CD4-positive, alpha-beta memory T cell (primary cell): ENCODE results near the gene RALGPS2. TPM values are rescaled to one million over a fixed set of nuclear protein-coding genes. Genes with fewer than 3 reads are reported as not detected.

Source experiments
- CTCF ChIA-PET: fragments of 350-600 bp; sonication (Branson Sonifier 250); formaldehyde crosslinking; loops from one replicate; lab custom pipeline; 2021; ENCODE audit warnings: inconsistent platforms; ENCODE audit not compliant: partially characterized antibody; lab: Charles Lee
- POLR2A ChIA-PET: fragments of 350-600 bp; sonication (Branson Sonifier 250); formaldehyde crosslinking; loops from one replicate; lab custom pipeline; 2021; ENCODE audit not compliant: partially characterized antibody; lab: Charles Lee
- DNase-seq, 5 donors: peaks; one replicate each; pipeline versions ENCODE4 v3.0.0 to v3.0.0-alpha.2; 2020 to 2022; ENCODE audit warnings: mixed read lengths in 1 of 5
- H3K27ac ChIP-seq: one replicate; pipeline ENCODE4 v1.7.0; 2013; ENCODE audit warnings: low read depth, low read length
- H3K27me3 ChIP-seq: 2 replicates; pipeline ENCODE4 v1.7.0; 2013; ENCODE audit warnings: mild to moderate bottlenecking, low read length, moderate library complexity; ENCODE audit not compliant: insufficient read depth
- H3K36me3 ChIP-seq: 2 replicates; pipeline ENCODE4 v1.7.0; 2013; ENCODE audit warnings: mild to moderate bottlenecking, low read length, moderate library complexity; ENCODE audit not compliant: insufficient read depth
- H3K4me1 ChIP-seq: 2 replicates; pipeline ENCODE4 v1.7.0; 2013; ENCODE audit warnings: mild to moderate bottlenecking, low read length, moderate library complexity; ENCODE audit not compliant: insufficient read depth
- H3K4me3 ChIP-seq, 2 donors: one replicate each; pipeline ENCODE4 v1.7.0; 2013; ENCODE audit warnings: low read length in 2 of 2, mild to moderate bottlenecking in 1 of 2
- H3K9me3 ChIP-seq, 2 donors: one replicate each; pipeline ENCODE4 v1.7.0; 2013; ENCODE audit warnings: low read length in 2 of 2, control low read depth in 1 of 2; ENCODE audit not compliant: control insufficient read depth in 1 of 2
- H3K27ac Mint-ChIP-seq, 7 donors: one replicate each; pipeline ENCODE4 v1.8.0; 2020 to 2021; ENCODE audit warnings: mixed read lengths in 7 of 7, mild to moderate bottlenecking in 6 of 7, inconsistent platforms in 3 of 7, moderate library complexity in 3 of 7
- H3K27me3 Mint-ChIP-seq, 2 donors: one replicate each; pipeline ENCODE4 v1.8.0; 2020 to 2021; ENCODE audit warnings: mixed read lengths in 2 of 2
- H3K36me3 Mint-ChIP-seq, 2 donors: one replicate each; pipeline ENCODE4 v1.8.0; 2020 to 2021; ENCODE audit warnings: mixed read lengths in 2 of 2, inconsistent platforms in 1 of 2, mild to moderate bottlenecking in 1 of 2
- H3K4me1 Mint-ChIP-seq, 4 donors: one replicate each; pipeline ENCODE4 v1.8.0; 2020 to 2021; ENCODE audit warnings: mixed read lengths in 4 of 4, mild to moderate bottlenecking in 1 of 4
- H3K4me3 Mint-ChIP-seq, 8 donors: one replicate each; pipeline ENCODE4 v1.8.0; 2020 to 2021; ENCODE audit warnings: mixed read lengths in 8 of 8, mild to moderate bottlenecking in 7 of 8, moderate library complexity in 6 of 8, inconsistent platforms in 3 of 8
- H3K9me3 Mint-ChIP-seq, 8 donors: one replicate each; pipeline ENCODE4 v1.8.0; 2020 to 2021; ENCODE audit warnings: mixed read lengths in 8 of 8, mild to moderate bottlenecking in 5 of 8, inconsistent platforms in 3 of 8, moderate library complexity in 1 of 8
- intact Hi-C: fragments of 100-400 bp; cut with micrococcal nuclease; formaldehyde crosslinking; loops from one replicate; pipeline ENCODE4 v1.15.1; 2023
- polyA plus RNA-seq, 2 donors: library from polyadenylated mRNA; unstranded; fragments of 300-500 nt; fragmentation: Illumina TruSeq; gene quantifications; one replicate each; pipeline ENCODE4 v1.2.3, GENCODE V29; 2021
- total RNA-seq, 2 experiments: library from RNA; stranded (reverse); gene quantifications; one replicate each; pipeline ENCODE4 v1.2.3, GENCODE V29; 2021

Gene RALGPS2
- total and polyA plus RNA-seq, 4 experiments from 2014 or later, result 1.6 to 15.0 (median 7.8) TPM

GRCh38 chr1:178772952-178773351 lies 47.9 kb downstream of the RALGPS2 start:
- Mint-ChIP-seq H3K9me3 (peaks cover 0 to 10% (median 0%) of the 10 kb centered on the region in 8 donors), H3K27ac (no peak overlapping the region), H3K27me3 (no peaks in the 10 kb centered on the region), H3K4me3 (no peak overlapping the region), H3K36me3 (peaks cover 3 to 8% of the 10 kb centered on the region in 2 donors), H3K4me1 (peaks cover 0 to 1% (median 0%) of the 10 kb centered on the region in 4 donors)
- no peak overlapping the region for H3K4me3 ChIP-seq
- DNase-seq, result no peak
- intact Hi-C loops, result no loop called here
- no peaks in the 10 kb centered on the region for H3K4me1 ChIP-seq
- no peaks in the 10 kb centered on the region for H3K36me3 ChIP-seq
- CTCF ChIA-PET, result no interaction called here
- no peaks in the 10 kb centered on the region for H3K9me3 ChIP-seq
- no peaks in the 10 kb centered on the region for H3K27me3 ChIP-seq
- POLR2A ChIA-PET, result no interaction called here
- H3K27ac ChIP-seq, result no peak overlapping the region

- Mint-ChIP-seq H3K9me3 (peaks cover 0 to 5% (median 0%) of the 10 kb centered on the region in 8 donors), H3K36me3 (peaks cover 7% of the 10 kb centered on the region in 2 donors), H3K4me3 (no peak overlapping the region), H3K27me3 (no peaks in the 10 kb centered on the region), H3K27ac (no peak overlapping the region), H3K4me1 (no peaks in the 10 kb centered on the region)
- no peak overlapping the region for H3K27ac ChIP-seq
- CTCF ChIA-PET, result interaction anchor here (0.8 to 3.5 kb wide), 3 partner anchors 229 to 1035 kb away, joined by 3 to 14 read pairs (median 4); no protein-coding TSS in a partner anchor
- no peaks in the 10 kb centered on the region for H3K9me3 ChIP-seq
- H3K27me3 ChIP-seq, result no peaks in the 10 kb centered on the region
- DNase-seq, result peak in 4 of 5 donors; percentile 6 to 25 (median 8)
- no peaks in the 10 kb centered on the region for H3K36me3 ChIP-seq
- POLR2A ChIA-PET, result no interaction called here
- H3K4me3 ChIP-seq, result no peak overlapping the region
- intact Hi-C loops, result loop anchor here (2.0 kb wide), 1 partner anchor 229 kb away; no protein-coding TSS in a partner anchor
- H3K4me1 ChIP-seq, result no peaks in the 10 kb centered on the region
These were observed 49.2 kb downstream of the RALGPS2 start for GRCh38 chr1:178774263-178774662.

DNA sequence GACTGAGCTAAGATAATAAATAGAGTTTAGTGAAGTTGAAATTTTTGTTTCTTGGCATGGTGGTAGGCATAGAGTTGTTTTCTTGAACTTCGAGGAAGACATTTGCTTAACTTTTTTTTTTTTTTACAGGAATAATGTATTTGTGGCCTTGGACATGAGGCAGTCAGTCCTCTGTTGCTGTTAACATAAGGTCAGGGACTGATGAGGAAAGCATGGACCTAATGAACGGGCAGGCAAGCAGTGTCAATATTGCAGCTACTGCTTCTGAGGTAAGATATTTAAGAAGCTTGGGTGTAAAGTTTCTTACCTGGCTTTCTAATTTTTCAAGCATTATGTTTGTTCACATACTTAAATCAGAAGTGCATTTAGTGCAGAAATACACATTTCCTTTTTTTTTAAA lies 51.5 kb downstream of the RALGPS2 start:
- DNase-seq, result no peak
- Mint-ChIP-seq H3K4me1 (no peaks in the 10 kb centered on the region), H3K27me3 (no peaks in the 10 kb centered on the region), H3K9me3 (peaks cover 0 to 4% (median 0%) of the 10 kb centered on the region in 8 donors), H3K36me3 (peaks cover 7 to 19% of the 10 kb centered on the region in 2 donors), H3K27ac (no peak overlapping the region), H3K4me3 (no peak overlapping the region)
- ChIA-PET CTCF (interaction anchor here (3.5 kb wide), 1 partner anchor 226 kb away, joined by 14 read pairs; no protein-coding TSS in a partner anchor), POLR2A (interaction anchor here (0.7 kb wide), 1 partner anchor 9 kb away, joined by 3 read pairs; no protein-coding TSS in a partner anchor)
- Histone ChIP-seq H3K9me3 (no peaks in the 10 kb centered on the region), H3K27ac (no peak overlapping the region), H3K27me3 (no peaks in the 10 kb centered on the region), H3K4me1 (no peaks in the 10 kb centered on the region), H3K4me3 (no peak overlapping the region), H3K36me3 (no peaks in the 10 kb centered on the region)
- intact Hi-C loops, result no loop called here

GRCh38 chr1:178781533-178782330 lies 56.7 kb downstream of the RALGPS2 start:
- intact Hi-C loops, result no loop called here
- Mint-ChIP-seq H3K36me3 (peaks cover 4 to 18% of the 10 kb centered on the region in 2 donors), H3K4me3 (no peak overlapping the region), H3K27ac (no peak overlapping the region), H3K4me1 (peaks cover 0 to 3% (median 0%) of the 10 kb centered on the region in 4 donors), H3K27me3 (no peaks in the 10 kb centered on the region), H3K9me3 (peaks cover 0 to 4% (median 0%) of the 10 kb centered on the region in 8 donors)
- Histone ChIP-seq H3K27ac (no peak overlapping the region), H3K27me3 (no peaks in the 10 kb centered on the region), H3K4me3 (no peak overlapping the region), H3K9me3 (no peaks in the 10 kb centered on the region), H3K4me1 (no peaks in the 10 kb centered on the region), H3K36me3 (no peaks in the 10 kb centered on the region)
- no peak for DNase-seq
- ChIA-PET POLR2A (no interaction called here), CTCF (no interaction called here)

DNA sequence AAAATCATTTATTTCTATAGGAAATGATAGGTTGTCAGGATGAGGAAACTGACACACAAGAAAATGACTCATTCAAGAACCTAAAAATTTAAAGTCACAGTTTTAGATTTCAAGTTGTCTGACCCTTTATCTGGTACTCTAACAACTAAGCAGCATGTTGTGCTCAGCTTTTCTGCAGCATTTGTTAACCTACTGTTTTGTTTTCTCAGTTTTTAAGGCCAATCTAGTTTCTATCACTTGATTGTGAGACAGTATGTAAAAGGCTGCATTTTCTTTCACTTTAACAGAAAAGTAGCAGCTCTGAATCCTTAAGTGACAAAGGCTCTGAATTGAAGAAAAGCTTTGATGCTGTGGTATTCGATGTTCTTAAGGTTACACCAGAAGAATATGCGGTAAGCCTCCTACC lies 59.1 kb downstream of the RALGPS2 start:
- CTCF ChIA-PET, result interaction anchor here (1.0 to 1.3 kb wide), 3 partner anchors 13 to 241 kb away, joined by 3 to 5 read pairs (median 3); no protein-coding TSS in a partner anchor
- H3K4me3 Mint-ChIP-seq, result no peak overlapping the region
- peaks cover 1 to 22% of the 10 kb centered on the region in 2 donors for H3K36me3 Mint-ChIP-seq
- DNase-seq, result no peak
- no peaks in the 10 kb centered on the region for H3K36me3 ChIP-seq
- no peaks in the 10 kb centered on the region for H3K27me3 Mint-ChIP-seq
- no peak overlapping the region for H3K27ac Mint-ChIP-seq
- no peaks in the 10 kb centered on the region for H3K27me3 ChIP-seq
- H3K4me3 ChIP-seq, result no peak overlapping the region
- H3K4me1 Mint-ChIP-seq, result peaks cover 0 to 3% (median 0%) of the 10 kb centered on the region in 4 donors
- H3K4me1 ChIP-seq, result no peaks in the 10 kb centered on the region
- H3K9me3 Mint-ChIP-seq, result peaks cover 0 to 4% (median 0%) of the 10 kb centered on the region in 8 donors
- no peaks in the 10 kb centered on the region for H3K9me3 ChIP-seq
- no peak overlapping the region for H3K27ac ChIP-seq
- POLR2A ChIA-PET, result no interaction called here
- intact Hi-C loops, result no loop called here

GRCh38 chr1:178792394-178792793 lies 67.3 kb downstream of the RALGPS2 start:
- Histone ChIP-seq H3K9me3 (no peaks in the 10 kb centered on the region), H3K36me3 (no peaks in the 10 kb centered on the region), H3K27ac (no peak overlapping the region), H3K4me3 (no peak overlapping the region), H3K27me3 (no peaks in the 10 kb centered on the region), H3K4me1 (no peaks in the 10 kb centered on the region)
- no peak for DNase-seq
- Mint-ChIP-seq H3K9me3 (peaks cover 0 to 2% (median 0%) of the 10 kb centered on the region in 8 donors), H3K27ac (peak overlapping the region in 1 of 7 donors; percentile 40), H3K4me1 (no peaks in the 10 kb centered on the region), H3K36me3 (peaks cover 4 to 11% of the 10 kb centered on the region in 2 donors), H3K27me3 (no peaks in the 10 kb centered on the region), H3K4me3 (no peak overlapping the region)
- ChIA-PET CTCF (no interaction called here), POLR2A (no interaction called here)
- intact Hi-C loops, result no loop called here

GRCh38 chr1:178796013-178796412 lies 71.0 kb downstream of the RALGPS2 start:
- CTCF ChIA-PET, result no interaction called here
- Histone ChIP-seq H3K27ac (no peak overlapping the region), H3K4me3 (no peak overlapping the region), H3K4me1 (no peaks in the 10 kb centered on the region), H3K9me3 (no peaks in the 10 kb centered on the region), H3K27me3 (no peaks in the 10 kb centered on the region), H3K36me3 (no peaks in the 10 kb centered on the region)
- Mint-ChIP-seq H3K4me3 (no peak overlapping the region), H3K36me3 (peaks cover 8 to 13% of the 10 kb centered on the region in 2 donors), H3K4me1 (no peaks in the 10 kb centered on the region), H3K27ac (no peak overlapping the region), H3K9me3 (peaks cover 0 to 9% (median 3%) of the 10 kb centered on the region in 8 donors), H3K27me3 (no peaks in the 10 kb centered on the region)
- POLR2A ChIA-PET, result no interaction called here
- intact Hi-C loops, result no loop called here
- DNase-seq, result no peak
